ENCODE data around the gene CCNT2.

CCNT2 gene

GRCh38 chr2:134980639-134981038 is 62.0 kb downstream of the CCNT2 start:
- Histone ChIP-seq H2AFZ (ENCODE audit: low read length) (no peak overlapping the region), H3K4me1 (ENCODE audit: insufficient read depth, low read length, poor library complexity, severe bottlenecking) (no peaks in the 10 kb centered on the region), H4K20me1 (ENCODE audit: insufficient read depth, low read length, poor library complexity, severe bottlenecking) (no peaks in the 10 kb centered on the region), H3K9ac (ENCODE audit: low read depth, low read length, poor library complexity, severe bottlenecking) (no peak overlapping the region), H3K27me3 (ENCODE audit: insufficient read depth, low read length, poor library complexity, severe bottlenecking) (no peaks in the 10 kb centered on the region), H3K36me3 (ENCODE audit: insufficient read depth, low read length) (no peaks in the 10 kb centered on the region), H3K9me2 (replicated peaks; ENCODE audit: low read depth, low read length) (no peaks in the 10 kb centered on the region), H3K79me2 (ENCODE audit: insufficient read depth, low read length) (no peaks in the 10 kb centered on the region), H3K4me2 (ENCODE audit: low read depth, low read length, poor library complexity, severe bottlenecking) (no peak overlapping the region), H3K9me3 (ENCODE audit: insufficient read depth, low read depth, low read length) (peaks cover 8% of the 10 kb centered on the region; the same call in 1 of the 2 replicates), H3F3A (ENCODE audit: low read depth) (no peaks in the 10 kb centered on the region), H3K4me3 (ENCODE audit: low read length, poor library complexity, severe bottlenecking) (no peak overlapping the region)
- no peak for TF ChIP-seq CTCF (conservative IDR thresholded peaks at IDR 0.05; ENCODE audit: low read length)
- no peak for TF ChIP-seq EZH2phosphoT487 (IDR thresholded peaks at IDR 0.05; ENCODE audit: borderline replicate concordance)

- H2AFZ ChIP-seq (ENCODE audit: low read length): no peak overlapping the region
- no peak overlapping the region for H3K4me2 ChIP-seq (ENCODE audit: low read depth, low read length, poor library complexity, severe bottlenecking)
- TF ChIP-seq CTCF (conservative IDR thresholded peaks at IDR 0.05; ENCODE audit: low read length): no peak
- TF ChIP-seq EZH2phosphoT487 (IDR thresholded peaks at IDR 0.05; ENCODE audit: borderline replicate concordance): no peak
- no peaks in the 10 kb centered on the region for H3K9me2 ChIP-seq (replicated peaks; ENCODE audit: low read depth, low read length)
- no peaks in the 10 kb centered on the region for H3K4me1 ChIP-seq (ENCODE audit: insufficient read depth, low read length, poor library complexity, severe bottlenecking)
- H3K27me3 ChIP-seq (ENCODE audit: insufficient read depth, low read length, poor library complexity, severe bottlenecking): no peaks in the 10 kb centered on the region
- H4K20me1 ChIP-seq (ENCODE audit: insufficient read depth, low read length, poor library complexity, severe bottlenecking): no peaks in the 10 kb centered on the region
- no peak overlapping the region for H3K9ac ChIP-seq (ENCODE audit: low read depth, low read length, poor library complexity, severe bottlenecking)
- no peaks in the 10 kb centered on the region for H3K79me2 ChIP-seq (ENCODE audit: insufficient read depth, low read length)
- H3K4me3 ChIP-seq (ENCODE audit: low read length, poor library complexity, severe bottlenecking): no peak overlapping the region
- H3K36me3 ChIP-seq (ENCODE audit: insufficient read depth, low read length): no peaks in the 10 kb centered on the region
- peaks cover 8% of the 10 kb centered on the region; the same call in 1 of the 2 replicates for H3K9me3 ChIP-seq (ENCODE audit: insufficient read depth, low read depth, low read length)
- H3F3A ChIP-seq (ENCODE audit: low read depth): no peaks in the 10 kb centered on the region
Observed at GRCh38 chr2:134982603-134983002, 64.0 kb downstream of the CCNT2 start.

GRCh38 chr2:134985061-134985460 is 66.4 kb downstream of the CCNT2 start:
- no peak overlapping the region for H2AFZ ChIP-seq (ENCODE audit: low read length)
- H3F3A ChIP-seq (ENCODE audit: low read depth): no peaks in the 10 kb centered on the region
- H3K27me3 ChIP-seq (ENCODE audit: insufficient read depth, low read length, poor library complexity, severe bottlenecking): no peaks in the 10 kb centered on the region
- TF ChIP-seq CTCF (conservative IDR thresholded peaks at IDR 0.05; ENCODE audit: low read length): no peak
- no peak for TF ChIP-seq EZH2phosphoT487 (IDR thresholded peaks at IDR 0.05; ENCODE audit: borderline replicate concordance)
- no peaks in the 10 kb centered on the region for H3K36me3 ChIP-seq (ENCODE audit: insufficient read depth, low read length)
- H3K4me1 ChIP-seq (ENCODE audit: insufficient read depth, low read length, poor library complexity, severe bottlenecking): no peaks in the 10 kb centered on the region
- H3K4me2 ChIP-seq (ENCODE audit: low read depth, low read length, poor library complexity, severe bottlenecking): no peak overlapping the region
- no peaks in the 10 kb centered on the region for H4K20me1 ChIP-seq (ENCODE audit: insufficient read depth, low read length, poor library complexity, severe bottlenecking)
- H3K79me2 ChIP-seq (ENCODE audit: insufficient read depth, low read length): no peaks in the 10 kb centered on the region
- H3K9me3 ChIP-seq (ENCODE audit: insufficient read depth, low read depth, low read length): peaks cover 8% of the 10 kb centered on the region; the same call in 1 of the 2 replicates
- H3K4me3 ChIP-seq (ENCODE audit: low read length, poor library complexity, severe bottlenecking): no peak overlapping the region
- H3K9me2 ChIP-seq (replicated peaks; ENCODE audit: low read depth, low read length): no peaks in the 10 kb centered on the region
- H3K9ac ChIP-seq (ENCODE audit: low read depth, low read length, poor library complexity, severe bottlenecking): no peak overlapping the region
